HG03442 (cell line): Measurements from ENCODE around the gene TPI1.

Experiments used
- ATAC-seq: cut with Tn5 transposase; IDR thresholded peaks from one replicate; pipeline ENCODE4 v1.9.1; 2021; ENCODE audit warnings: mild to moderate bottlenecking, moderate library complexity; ENCODE audit not compliant: unreplicated experiment

The TPI1 gene

DNA sequence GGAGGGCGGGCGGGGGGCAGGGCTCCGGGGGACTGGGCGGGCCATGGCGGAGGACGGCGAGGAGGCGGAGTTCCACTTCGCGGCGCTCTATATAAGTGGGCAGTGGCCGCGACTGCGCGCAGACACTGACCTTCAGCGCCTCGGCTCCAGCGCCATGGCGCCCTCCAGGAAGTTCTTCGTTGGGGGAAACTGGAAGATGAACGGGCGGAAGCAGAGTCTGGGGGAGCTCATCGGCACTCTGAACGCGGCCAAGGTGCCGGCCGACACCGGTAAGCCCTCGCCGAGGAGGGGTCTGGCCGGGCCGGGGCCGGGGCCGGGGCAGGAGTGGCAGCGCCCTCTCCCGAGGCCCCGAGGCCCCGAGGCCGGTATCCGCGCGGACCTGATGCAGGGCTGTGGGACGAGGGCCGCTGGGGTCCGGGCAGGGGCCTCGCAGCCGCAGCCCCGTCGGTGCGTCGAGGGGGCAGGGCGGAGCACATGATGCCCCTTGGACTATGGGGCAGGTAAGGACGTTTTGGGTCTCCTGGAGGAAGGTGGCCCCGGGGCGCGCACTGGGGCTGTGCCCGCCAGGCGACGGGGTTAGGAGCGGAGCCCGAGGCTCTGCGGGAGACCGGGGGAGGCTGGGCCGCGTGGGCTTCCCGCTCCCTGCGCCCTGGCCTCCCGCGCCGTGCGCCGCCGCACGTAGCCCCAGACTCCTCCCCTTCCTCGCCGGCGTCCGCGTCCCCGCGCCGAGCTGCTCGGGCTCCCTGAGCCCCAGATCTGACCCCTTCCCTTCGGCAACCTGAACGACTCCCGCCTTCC, at the start of gene TPI1:
TPI1 (plus strand) TSS at position 119 of the 798 bp plus-strand sequence; CDS start at position 155, 36 bp downstream.
- peak; percentile 61 for ATAC-seq

DNA sequence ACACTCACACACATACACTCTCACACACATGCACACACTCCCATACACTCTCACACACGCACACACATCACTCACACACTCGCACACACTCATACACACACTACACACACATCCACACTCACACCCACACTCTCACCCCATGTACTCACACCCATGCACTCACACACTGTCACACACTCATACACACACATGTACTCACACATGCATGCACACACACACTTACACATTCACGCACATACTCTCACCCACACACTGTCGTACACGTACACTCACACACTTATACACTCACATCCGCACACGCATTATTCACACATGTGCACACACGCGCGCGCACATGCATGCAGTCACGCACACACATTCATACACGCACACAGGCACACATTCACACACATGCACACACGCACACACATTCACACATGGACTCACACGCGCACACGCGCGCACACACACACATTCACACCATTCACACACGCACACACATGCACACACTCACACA, 49.6 kb upstream of the TPI1 start:
- no peak for ATAC-seq

DNA sequence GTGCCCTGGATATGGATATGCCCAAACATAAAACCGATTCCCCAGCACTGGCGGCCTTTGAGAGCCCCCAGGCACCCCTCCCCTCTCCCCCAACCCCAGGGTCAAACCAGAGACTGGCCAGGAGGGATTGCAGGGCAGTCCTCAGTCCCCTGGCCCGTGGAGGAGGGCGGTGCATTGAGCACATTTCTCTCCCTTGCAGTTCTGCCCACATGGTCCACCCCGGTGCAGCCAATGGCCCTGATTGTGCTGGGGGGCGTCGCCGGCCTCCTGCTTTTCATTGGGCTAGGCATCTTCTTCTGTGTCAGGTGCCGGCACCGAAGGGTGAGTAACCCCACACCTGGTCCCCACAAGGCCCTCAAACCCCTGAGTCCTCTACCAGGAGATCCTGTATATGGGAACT, 49.1 kb upstream of the TPI1 start:
- ATAC-seq: no peak

DNA sequence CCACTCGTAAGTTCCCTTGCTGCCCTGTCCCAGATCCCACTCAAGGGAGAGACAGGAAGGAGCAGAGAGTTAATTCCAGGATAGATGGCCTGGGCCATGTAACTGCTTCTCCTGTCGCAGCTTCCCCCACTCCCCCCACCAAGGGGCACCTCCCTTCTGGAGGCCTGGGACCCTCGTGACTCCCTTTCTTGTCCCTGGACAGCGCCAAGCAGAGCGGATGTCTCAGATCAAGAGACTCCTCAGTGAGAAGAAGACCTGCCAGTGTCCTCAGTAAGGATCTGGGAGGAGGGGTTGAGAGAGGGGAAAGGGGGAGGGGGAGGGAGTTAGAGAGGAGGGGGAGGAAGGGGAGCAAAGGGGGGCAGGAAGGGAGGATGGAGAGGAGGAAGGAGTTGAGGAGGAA, 48.7 kb upstream of the TPI1 start:
- ATAC-seq: no peak

DNA sequence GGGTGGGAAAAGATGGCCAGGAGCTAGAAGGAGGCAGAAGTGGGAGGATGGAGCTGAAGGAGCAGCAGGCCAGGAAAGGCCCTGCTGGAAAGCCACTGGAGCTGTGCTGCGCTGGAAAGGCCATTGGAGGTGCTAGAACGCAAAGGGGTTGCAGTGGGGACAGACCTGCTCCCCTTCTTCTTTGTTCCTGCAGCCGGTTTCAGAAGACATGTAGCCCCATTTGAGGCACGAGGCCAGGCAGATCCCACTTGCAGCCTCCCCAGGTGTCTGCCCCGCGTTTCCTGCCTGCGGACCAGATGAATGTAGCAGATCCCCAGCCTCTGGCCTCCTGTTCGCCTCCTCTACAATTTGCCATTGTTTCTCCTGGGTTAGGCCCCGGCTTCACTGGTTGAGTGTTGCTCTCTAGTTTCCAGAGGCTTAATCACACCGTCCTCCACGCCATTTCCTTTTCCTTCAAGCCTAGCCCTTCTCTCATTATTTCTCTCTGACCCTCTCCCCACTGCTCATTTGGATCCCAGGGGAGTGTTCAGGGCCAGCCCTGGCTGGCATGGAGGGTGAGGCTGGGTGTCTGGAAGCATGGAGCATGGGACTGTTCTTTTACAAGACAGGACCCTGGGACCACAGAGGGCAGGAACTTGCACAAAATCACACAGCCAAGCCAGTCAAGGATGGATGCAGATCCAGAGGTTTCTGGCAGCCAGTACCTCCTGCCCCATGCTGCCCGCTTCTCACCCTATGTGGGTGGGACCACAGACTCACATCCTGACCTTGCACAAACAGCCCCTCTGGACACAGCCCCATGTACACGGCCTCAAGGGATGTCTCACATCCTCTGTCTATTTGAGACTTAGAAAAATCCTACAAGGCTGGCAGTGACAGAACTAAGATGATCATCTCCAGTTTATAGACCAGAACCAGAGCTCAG, 48.0 kb upstream of the TPI1 start:
- no peak for ATAC-seq

DNA sequence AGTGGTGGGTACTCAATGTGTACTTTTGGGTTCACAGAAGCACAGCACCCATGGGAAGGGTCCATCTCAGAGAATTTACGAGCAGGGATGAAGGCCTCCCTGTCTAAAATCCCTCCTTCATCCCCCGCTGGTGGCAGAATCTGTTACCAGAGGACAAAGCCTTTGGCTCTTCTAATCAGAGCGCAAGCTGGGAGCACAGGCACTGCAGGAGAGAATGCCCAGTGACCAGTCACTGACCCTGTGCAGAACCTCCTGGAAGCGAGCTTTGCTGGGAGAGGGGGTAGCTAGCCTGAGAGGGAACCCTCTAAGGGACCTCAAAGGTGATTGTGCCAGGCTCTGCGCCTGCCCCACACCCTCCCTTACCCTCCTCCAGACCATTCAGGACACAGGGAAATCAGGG, 47.2 kb upstream of the TPI1 start:
- ATAC-seq: no peak

DNA sequence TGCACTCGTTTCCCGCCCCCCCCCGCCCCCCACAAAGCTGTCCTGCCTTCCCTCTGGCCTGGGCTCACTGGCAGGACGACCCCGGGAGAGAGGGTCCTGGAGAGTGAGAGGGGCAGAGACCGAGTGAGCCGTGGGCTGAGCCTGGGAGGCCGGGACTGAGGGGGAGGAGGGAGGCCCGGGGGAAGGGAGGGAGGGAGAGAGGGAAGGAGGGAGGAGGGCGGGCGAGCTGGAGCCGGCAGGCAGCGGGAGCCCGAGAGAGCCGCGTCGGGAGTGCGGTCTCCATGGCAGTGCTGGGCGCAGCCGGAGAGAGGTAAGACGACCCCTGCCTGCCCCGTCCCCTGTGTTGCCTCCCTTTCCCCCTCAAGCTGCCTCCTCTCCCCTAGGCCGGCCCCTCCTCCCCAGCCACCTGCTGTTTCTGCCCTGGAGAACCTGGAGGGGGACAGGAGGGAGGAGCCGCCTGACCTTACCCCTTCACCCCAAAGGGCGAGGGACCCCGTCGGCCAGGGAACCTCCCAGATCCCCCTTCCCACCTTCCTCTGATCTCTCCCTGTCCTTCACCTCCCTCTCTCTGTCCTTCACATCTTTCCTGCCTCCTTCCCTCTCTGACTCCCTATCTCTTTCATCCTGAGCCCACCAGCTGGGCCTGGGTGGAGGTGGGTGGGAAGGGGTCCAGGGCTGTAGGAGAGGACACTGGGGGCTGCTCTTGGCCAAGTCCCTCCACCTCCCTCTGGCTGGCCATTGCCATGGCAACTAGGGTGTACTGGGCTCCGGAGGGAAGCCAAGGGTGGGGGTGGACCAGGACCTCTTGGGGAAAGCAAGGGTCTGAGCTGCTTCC, 45.5 kb upstream of the TPI1 start, which contains the start of gene GPR162:
GPR162 (plus strand) TSS at position 231 of the 835 bp plus-strand sequence. CDS start 2,078 bp downstream, outside the sequence.
- ATAC-seq: no peak

DNA sequence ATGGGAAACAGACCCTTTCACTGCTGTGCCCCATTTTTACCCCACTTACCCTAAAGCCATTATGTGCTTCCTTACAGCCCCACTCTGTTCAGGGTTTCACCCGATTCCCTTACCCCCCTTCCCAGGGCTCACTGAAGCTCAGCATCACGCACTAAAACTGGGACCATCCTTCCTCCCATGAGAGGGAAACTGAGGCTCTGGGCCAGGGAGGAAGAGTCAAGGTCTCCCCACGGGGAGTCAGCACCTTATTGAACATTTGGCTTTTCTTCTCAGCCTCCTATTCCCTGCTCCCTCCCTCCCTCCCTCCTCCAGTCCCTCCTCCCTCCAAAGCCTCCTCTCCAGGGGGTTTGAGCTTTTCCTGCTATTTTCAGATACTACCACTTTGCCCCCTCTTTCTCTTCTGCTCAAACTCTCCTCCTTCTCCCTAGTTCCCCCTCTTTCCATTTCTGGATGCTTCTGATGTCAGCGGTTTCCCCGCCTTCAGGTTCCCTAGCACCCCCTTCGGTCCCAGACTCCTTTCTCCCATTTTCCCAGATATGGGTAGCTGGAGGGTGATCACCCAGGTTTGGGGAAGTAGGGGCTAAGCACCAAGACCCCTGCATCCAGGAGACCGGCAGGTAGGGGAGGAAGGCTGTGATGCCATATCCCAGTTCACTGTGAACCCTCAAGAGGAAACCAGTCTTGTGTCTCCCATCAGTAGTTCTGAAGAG, 44.8 kb upstream of the TPI1 start:
- no peak for ATAC-seq

DNA sequence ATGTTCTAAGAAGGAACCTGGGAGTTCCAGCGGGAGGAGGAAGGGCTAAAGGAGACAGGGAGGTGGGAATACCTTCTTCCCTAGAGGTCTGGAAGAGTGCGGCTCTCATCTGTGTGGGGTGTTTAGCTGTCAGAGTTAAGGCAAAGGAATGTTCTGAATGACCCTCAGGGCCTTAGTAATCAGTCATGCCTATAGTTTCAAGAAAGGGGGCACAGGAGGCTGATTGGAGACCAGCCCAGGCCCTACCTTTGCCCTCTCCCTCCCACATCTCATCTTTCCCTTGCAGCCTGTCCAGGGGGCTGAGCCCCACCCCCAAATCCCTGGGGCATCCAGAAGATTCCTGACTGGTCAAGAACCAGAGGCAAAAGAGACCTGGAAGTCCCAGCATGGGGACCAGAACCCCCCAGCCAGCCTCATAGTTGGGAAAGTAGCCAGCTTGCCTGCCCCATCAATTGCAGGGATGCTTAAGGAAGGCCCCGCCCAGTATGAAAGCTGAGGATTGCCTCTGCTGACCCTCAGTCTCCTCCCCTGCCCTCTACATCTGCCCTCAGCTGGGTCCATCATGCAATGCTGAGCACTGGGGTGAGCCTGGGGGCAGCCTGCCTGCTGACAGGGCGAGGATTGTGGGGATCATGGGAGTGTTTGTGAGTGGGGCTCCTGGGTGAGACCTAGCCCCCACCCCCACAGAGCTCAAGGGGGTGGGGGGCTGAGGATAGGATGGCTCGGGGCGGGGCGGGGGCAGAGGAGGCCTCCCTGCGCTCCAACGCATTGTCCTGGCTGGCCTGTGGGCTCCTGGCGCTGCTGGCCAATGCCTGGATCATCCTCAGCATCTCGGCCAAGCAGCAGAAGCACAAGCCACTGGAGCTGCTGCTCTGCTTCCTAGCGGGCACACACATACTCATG, 43.9 kb upstream of the TPI1 start:
- no peak for ATAC-seq

DNA sequence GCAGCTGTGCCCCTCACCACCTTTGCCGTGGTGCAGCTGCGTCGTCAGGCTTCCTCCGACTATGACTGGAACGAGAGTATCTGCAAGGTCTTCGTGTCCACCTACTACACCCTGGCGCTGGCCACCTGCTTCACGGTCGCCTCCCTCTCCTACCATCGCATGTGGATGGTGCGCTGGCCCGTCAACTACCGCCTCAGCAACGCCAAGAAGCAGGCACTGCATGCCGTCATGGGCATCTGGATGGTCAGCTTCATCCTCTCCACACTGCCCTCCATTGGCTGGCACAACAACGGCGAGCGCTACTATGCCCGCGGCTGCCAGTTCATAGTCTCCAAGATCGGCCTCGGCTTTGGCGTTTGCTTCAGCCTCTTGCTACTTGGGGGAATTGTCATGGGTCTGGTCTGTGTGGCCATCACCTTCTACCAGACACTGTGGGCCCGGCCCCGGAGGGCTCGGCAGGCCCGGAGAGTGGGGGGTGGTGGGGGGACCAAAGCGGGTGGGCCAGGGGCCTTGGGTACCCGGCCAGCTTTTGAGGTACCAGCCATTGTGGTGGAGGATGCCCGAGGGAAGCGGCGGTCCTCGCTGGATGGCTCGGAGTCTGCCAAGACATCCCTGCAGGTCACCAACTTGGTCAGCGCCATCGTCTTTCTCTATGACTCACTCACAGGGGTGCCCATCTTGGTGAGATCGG, 43.1 kb upstream of the TPI1 start:
- ATAC-seq: no peak

DNA sequence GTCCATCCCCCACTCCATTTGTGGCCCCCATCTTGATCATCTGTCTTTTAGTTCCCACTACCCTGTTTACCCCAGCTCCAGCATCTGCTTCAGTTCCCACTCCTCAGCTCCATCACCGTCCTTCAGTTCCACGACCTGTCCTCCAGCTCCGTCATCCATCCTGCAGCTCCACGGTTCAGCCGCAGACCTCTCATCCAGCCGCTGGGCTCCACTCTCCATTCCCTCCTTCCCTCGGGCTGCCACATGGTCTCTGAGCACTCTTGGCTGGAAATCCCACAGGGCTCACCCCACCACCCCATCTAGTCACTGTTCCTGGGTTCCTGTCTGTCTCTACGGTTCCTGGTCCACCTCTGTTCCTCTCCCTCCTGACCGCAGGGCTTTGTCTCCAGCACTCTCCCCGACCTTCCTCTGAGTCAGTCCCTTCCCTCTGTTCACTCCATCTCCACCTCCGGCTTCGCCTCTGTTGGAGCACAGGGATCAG, 42.4 kb upstream of the TPI1 start:
- no peak for ATAC-seq

DNA sequence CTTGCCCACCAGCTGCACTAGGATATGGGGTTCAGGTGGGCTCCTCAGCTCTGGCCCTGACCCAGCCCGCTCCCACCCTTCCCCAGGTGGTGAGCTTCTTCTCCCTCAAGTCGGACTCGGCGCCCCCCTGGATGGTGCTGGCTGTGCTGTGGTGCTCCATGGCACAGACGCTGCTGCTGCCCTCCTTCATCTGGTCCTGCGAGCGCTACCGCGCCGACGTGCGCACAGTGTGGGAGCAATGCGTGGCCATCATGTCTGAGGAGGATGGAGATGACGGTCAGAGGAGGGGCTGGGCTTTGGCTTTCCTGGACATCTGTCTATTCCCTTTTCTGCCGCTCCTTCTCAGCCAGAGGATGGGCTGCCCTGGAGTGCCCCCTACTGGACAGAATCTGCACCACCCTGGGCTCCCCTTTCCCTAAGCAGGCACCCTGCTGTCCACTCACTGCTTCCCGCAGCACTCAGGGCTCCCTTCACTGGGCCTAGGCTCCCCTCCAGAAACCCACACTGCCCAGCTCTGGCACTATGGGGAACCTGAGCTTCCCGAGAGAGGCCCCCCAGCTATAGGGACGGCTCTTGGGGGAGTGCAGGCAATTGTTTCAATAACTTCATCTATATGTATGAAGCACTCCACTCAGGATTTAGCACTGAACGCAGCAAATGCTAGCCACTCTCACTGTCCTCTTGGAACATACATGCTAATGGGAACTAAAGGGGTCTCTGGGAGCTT, 41.8 kb upstream of the TPI1 start:
- no peak for ATAC-seq

DNA sequence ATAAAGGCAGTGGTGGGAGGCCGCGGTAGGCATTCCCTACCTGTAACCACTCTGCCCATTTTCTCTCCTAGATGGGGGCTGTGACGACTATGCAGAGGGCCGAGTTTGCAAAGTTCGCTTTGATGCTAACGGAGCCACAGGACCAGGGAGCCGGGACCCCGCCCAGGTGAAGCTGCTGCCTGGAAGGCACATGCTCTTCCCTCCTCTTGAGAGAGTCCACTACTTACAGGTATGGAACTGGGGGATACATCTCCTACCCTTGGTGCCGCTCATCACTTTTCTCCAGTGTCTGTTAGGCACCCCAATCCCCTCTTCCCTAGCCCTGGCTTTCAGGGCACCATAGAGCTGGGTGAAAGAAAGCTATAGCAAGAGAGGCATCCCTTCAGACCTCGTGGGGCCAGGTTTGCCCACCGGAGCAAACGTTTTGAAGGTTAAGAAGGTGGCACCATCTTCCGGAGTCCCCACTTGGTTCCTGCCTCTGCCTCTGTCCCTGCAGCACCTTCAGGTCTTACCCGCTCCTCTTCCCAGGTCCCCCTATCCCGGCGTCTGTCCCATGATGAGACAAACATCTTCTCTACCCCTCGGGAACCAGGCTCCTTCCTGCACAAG, 41.1 kb upstream of the TPI1 start:
- no peak for ATAC-seq

DNA sequence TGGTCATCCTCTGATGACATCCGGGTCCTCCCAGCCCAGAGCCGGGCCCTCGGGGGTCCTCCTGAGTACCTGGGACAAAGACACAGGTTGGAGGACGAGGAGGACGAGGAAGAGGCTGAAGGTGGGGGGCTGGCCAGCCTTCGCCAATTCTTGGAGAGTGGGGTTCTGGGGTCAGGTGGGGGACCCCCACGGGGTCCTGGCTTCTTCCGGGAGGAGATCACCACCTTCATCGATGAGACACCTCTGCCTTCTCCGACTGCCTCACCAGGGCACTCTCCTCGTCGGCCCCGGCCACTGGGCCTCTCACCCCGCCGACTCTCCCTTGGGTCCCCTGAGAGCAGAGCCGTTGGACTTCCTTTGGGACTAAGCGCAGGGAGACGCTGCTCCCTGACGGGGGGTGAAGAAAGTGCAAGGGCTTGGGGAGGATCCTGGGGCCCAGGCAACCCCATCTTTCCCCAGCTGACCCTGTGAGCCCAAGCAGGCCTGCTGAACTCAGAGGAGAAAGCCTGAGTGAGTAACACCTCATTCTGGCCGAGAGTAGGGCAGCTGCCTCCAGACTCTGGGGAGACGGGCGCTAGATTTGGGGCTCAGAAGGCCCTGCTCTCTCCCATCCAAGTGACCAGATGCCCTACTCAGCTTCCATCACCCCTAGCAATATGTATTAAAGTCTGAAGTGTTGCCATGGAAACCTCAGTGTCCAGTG, 40.4 kb upstream of the TPI1 start:
- ATAC-seq: no peak

DNA sequence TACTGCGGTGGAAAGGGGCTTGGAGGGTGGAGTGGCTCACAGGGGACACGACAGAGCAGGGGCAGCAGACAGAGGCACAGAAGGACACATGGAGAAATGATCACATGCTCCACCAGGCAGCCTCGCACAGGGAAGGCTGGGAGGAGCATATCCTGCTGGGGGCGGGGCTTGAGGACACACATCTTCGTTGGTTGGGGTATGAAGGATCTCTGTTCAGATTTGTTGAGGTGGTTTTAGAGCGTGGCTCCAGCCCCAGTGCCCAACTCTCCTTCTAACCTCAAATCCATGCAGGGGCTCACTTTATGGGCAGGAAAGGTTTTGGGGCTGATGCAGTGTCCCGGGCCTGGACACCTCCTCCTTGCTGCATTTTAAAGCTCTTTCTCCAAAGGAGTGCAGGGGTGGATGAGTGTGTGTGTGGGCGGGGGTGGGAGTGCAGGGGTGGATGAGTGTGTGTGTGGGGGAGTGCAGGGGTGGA, 39.9 kb upstream of the TPI1 start:
- no peak for ATAC-seq

DNA sequence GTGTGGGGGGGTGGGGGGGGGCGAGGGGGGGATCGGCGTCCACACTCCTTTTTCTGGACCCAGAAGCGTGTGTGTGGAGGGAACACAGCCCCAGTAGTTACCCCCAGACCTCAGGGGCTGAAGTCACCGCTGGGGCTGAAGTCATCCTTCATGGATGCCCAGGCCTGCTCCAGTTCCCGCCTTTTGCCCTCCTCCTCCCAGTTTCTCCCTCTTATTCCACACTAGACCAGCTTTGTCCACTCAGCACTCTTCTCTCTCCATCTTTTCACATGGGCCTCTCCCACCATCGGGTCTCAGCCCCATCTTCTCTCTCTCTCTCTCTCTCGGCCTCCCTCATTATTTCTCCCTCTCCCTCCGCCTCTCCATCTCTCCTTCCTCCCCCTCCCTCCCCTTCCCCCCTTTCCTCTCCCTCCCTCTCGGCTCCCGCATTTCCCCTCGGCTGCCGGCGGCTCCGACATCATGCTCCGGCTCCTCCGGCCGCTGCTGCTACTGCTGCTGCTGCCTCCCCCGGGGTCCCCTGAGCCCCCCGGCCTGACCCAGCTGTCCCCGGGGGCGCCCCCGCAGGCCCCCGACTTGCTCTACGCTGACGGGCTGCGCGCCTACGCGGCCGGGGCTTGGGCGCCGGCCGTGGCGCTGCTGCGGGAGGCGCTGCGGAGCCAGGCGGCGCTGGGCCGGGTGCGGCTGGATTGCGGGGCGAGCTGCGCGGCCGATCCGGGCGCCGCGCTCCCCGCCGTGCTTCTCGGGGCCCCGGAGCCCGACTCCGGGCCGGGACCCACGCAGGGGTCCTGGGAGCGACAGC, 39.1 kb upstream of the TPI1 start, which contains the start of gene P3H3:
P3H3 (plus strand) TSS at position 426 of the 799 bp plus-strand sequence; CDS start at position 460, 34 bp downstream.
- ATAC-seq: no peak
